HG03135 (cell line): ENCODE results near the gene HOXA9.

Experiments used
- ATAC-seq: cut with Tn5 transposase; IDR thresholded peaks from one replicate; pipeline ENCODE4 v1.9.1; 2021; ENCODE audit warnings: mild to moderate bottlenecking, moderate library complexity; ENCODE audit not compliant: unreplicated experiment

Gene HOXA9

GRCh38 chr7:27144781-27145164 lies 20.6 kb downstream of the HOXA9 start:
- no peak for ATAC-seq

GRCh38 chr7:27143950-27144780 lies 21.2 kb downstream of the HOXA9 start:
- ATAC-seq = no peak

- no peak for ATAC-seq
Observed at GRCh38 chr7:27143023-27143949, 22.1 kb downstream of the HOXA9 start, which contains the start of gene HOXA5. HOXA5 (minus strand) TSS chr7:27143681; CDS start chr7:27143607, 74 bp downstream.

- no peak for ATAC-seq
Observed at GRCh38 chr7:27142580-27143022, 22.7 kb downstream of the HOXA9 start.

GRCh38 chr7:27141923-27142579 lies 23.3 kb downstream of the HOXA9 start:
- ATAC-seq = no peak

- ATAC-seq = no peak
Observed at GRCh38 chr7:27141137-27141922, 24.0 kb downstream of the HOXA9 start.

- ATAC-seq = no peak
Observed at GRCh38 chr7:27140126-27140857, 25.0 kb downstream of the HOXA9 start.

- no peak for ATAC-seq
Observed at GRCh38 chr7:27139334-27140125, 25.8 kb downstream of the HOXA9 start.

- ATAC-seq = no peak
Observed at GRCh38 chr7:27138985-27139333, 26.4 kb downstream of the HOXA9 start.

GRCh38 chr7:27138472-27138871 lies 26.9 kb downstream of the HOXA9 start:
- ATAC-seq = no peak

- ATAC-seq = no peak
Observed at GRCh38 chr7:27137640-27138315, 27.6 kb downstream of the HOXA9 start.

GRCh38 chr7:27134392-27134791 lies 30.9 kb downstream of the HOXA9 start:
- ATAC-seq = no peak

- no peak for ATAC-seq
Observed at GRCh38 chr7:27133409-27134231, 31.7 kb downstream of the HOXA9 start.

- no peak for ATAC-seq
Observed at GRCh38 chr7:27132978-27133377, 32.4 kb downstream of the HOXA9 start.

- no peak for ATAC-seq
Observed at GRCh38 chr7:27132214-27132613, 33.1 kb downstream of the HOXA9 start.

GRCh38 chr7:27131390-27131819 lies 33.9 kb downstream of the HOXA9 start:
- no peak for ATAC-seq

- no peak for ATAC-seq
Observed at GRCh38 chr7:27130540-27131389, 34.6 kb downstream of the HOXA9 start, which contains the start of gene HOXA4. HOXA4 (minus strand) TSS chr7:27130757; CDS start chr7:27130733, 24 bp downstream.
